ENCODE measurements around the gene MAIP1.

Gene MAIP1

DNA sequence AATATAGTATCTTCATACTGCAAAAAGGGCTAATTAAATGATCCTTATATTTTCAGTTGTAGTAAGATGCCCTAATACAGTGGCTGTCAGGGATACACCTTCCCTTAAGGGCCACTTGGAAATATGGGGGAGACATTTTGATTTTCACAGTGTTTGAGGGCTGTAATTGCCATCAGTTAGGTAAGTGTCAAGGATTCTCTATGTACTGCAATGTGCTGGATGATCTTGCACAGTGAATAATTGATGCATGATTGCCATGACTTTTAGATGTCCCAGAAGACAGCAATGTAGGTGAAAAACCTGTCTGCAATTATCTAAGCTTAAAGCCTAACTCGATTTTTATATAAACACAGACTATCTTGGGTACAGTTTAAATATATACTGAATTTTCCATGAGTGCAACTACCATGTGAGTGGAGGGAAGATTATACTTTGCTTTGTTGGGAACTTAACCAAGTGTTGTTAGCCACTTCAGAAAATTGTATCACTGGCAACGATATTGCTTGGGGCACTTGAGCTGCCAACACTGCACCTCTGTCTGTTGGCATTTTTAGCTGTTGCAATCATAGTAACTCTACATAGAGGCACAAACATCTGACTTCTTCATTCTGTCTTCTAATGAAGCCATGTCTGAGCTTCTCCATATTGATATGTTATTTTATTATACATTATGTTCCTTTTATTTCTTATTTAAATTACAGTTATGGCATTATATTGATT, 45.2 kb downstream of the MAIP1 start:
- ATAC-seq, result no peak
- TF ChIP-seq SNAI2 (CRISPR knock-in tag; IDR thresholded peaks at IDR 0.05) (no peak), CREB5 (CRISPR knock-in tag; IDR thresholded peaks at IDR 0.05; ENCODE audit: low read depth) (no peak), ISL1 (CRISPR knock-in tag; IDR thresholded peaks at IDR 0.05) (no peak), GLIS3 (CRISPR knock-in tag; IDR thresholded peaks at IDR 0.05) (no peak), POU6F1 (CRISPR knock-in tag; IDR thresholded peaks at IDR 0.05; ENCODE audit: borderline replicate concordance, low read depth) (no peak), TOX (CRISPR knock-in tag; IDR thresholded peaks at IDR 0.05; ENCODE audit: borderline replicate concordance) (no peak), CSDC2 (CRISPR knock-in tag; IDR thresholded peaks at IDR 0.05) (no peak), ARNTL (CRISPR knock-in tag; IDR thresholded peaks at IDR 0.05; ENCODE audit: borderline replicate concordance, low read depth) (no peak)

GRCh38 chr2:200003444-200003843, 48.1 kb downstream of the MAIP1 start:
- TF ChIP-seq, protein P1, sequence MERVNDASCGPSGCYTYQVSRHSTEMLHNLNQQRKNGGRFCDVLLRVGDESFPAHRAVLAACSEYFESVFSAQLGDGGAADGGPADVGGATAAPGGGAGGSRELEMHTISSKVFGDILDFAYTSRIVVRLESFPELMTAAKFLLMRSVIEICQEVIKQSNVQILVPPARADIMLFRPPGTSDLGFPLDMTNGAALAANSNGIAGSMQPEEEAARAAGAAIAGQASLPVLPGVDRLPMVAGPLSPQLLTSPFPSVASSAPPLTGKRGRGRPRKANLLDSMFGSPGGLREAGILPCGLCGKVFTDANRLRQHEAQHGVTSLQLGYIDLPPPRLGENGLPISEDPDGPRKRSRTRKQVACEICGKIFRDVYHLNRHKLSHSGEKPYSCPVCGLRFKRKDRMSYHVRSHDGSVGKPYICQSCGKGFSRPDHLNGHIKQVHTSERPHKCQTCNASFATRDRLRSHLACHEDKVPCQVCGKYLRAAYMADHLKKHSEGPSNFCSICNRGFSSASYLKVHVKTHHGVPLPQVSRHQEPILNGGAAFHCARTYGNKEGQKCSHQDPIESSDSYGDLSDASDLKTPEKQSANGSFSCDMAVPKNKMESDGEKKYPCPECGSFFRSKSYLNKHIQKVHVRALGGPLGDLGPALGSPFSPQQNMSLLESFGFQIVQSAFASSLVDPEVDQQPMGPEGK (CRISPR knock-in tag; IDR thresholded peaks at IDR 0.05; ENCODE audit: borderline replicate concordance), result no peak
- TF ChIP-seq ZNF70 (CRISPR knock-in tag; IDR thresholded peaks at IDR 0.05), result no peak
- no peak for TF ChIP-seq ZNF8 (CRISPR knock-in tag; IDR thresholded peaks at IDR 0.05)
- no peak for TF ChIP-seq ZFP30 (CRISPR knock-in tag; IDR thresholded peaks at IDR 0.05)
- no peak for TF ChIP-seq TOX (CRISPR knock-in tag; IDR thresholded peaks at IDR 0.05; ENCODE audit: borderline replicate concordance)
- no peak for TF ChIP-seq CSDC2 (CRISPR knock-in tag; IDR thresholded peaks at IDR 0.05)
- no peak for TF ChIP-seq ESRRG (CRISPR knock-in tag; IDR thresholded peaks at IDR 0.05)
- no peak for ATAC-seq

GRCh38 chr2:200005675-200006074, 50.3 kb downstream of the MAIP1 start:
- TF ChIP-seq CSDC2 (CRISPR knock-in tag; IDR thresholded peaks at IDR 0.05) (no peak), ZNF70 (CRISPR knock-in tag; IDR thresholded peaks at IDR 0.05) (no peak), OSR1 (CRISPR knock-in tag; IDR thresholded peaks at IDR 0.05) (no peak), ZNF8 (CRISPR knock-in tag; IDR thresholded peaks at IDR 0.05) (no peak), ISL1 (CRISPR knock-in tag; IDR thresholded peaks at IDR 0.05) (no peak), TOX (CRISPR knock-in tag; IDR thresholded peaks at IDR 0.05; ENCODE audit: borderline replicate concordance) (no peak), ZFP30 (CRISPR knock-in tag; IDR thresholded peaks at IDR 0.05) (no peak), ZC3H10 (CRISPR knock-in tag; IDR thresholded peaks at IDR 0.05) (no peak), GLIS3 (CRISPR knock-in tag; IDR thresholded peaks at IDR 0.05) (no peak)
- TF ChIP-seq, protein P1 (CRISPR knock-in tag; IDR thresholded peaks at IDR 0.05; ENCODE audit: borderline replicate concordance), result no peak
- TF ChIP-seq, protein P2, sequence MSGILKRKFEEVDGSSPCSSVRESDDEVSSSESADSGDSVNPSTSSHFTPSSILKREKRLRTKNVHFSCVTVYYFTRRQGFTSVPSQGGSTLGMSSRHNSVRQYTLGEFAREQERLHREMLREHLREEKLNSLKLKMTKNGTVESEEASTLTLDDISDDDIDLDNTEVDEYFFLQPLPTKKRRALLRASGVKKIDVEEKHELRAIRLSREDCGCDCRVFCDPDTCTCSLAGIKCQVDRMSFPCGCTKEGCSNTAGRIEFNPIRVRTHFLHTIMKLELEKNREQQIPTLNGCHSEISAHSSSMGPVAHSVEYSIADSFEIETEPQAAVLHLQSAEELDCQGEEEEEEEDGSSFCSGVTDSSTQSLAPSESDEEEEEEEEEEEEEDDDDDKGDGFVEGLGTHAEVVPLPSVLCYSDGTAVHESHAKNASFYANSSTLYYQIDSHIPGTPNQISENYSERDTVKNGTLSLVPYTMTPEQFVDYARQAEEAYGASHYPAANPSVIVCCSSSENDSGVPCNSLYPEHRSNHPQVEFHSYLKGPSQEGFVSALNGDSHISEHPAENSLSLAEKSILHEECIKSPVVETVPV (CRISPR knock-in tag; IDR thresholded peaks at IDR 0.05), result no peak
- no peak for ATAC-seq

- ATAC-seq, result no peak
- TF ChIP-seq, protein P1 (CRISPR knock-in tag; IDR thresholded peaks at IDR 0.05; ENCODE audit: borderline replicate concordance), result no peak
- TF ChIP-seq ESRRG (CRISPR knock-in tag; IDR thresholded peaks at IDR 0.05), result no peak
- no peak for TF ChIP-seq TOX (CRISPR knock-in tag; IDR thresholded peaks at IDR 0.05; ENCODE audit: borderline replicate concordance)
- no peak for TF ChIP-seq RARB (CRISPR knock-in tag; IDR thresholded peaks at IDR 0.05)
- no peak for TF ChIP-seq ZC3H10 (CRISPR knock-in tag; IDR thresholded peaks at IDR 0.05)
- TF ChIP-seq ZFP30 (CRISPR knock-in tag; IDR thresholded peaks at IDR 0.05), result no peak
- no peak for TF ChIP-seq CSDC2 (CRISPR knock-in tag; IDR thresholded peaks at IDR 0.05)
Observed at GRCh38 chr2:200007306-200007705, 51.9 kb downstream of the MAIP1 start.
